Measurements from ENCODE around the gene DLG4.

GRCh38 chr17:7249830-7250229 lies 30.2 kb upstream of the DLG4 start:
- no peak for TF ChIP-seq CTCF (IDR thresholded peaks at IDR 0.05)
- no peak for TF ChIP-seq POLR2A (IDR thresholded peaks at IDR 0.05)
